NCI-H345 treated with DMSO at 0.1 percent for 48 hours (cell line): Measurements from ENCODE around the gene PARP16.
"Not testable (repeated sequence)": the region's sequence is repeated elsewhere in the genome, so short reads cannot be mapped to it uniquely, and the experiment has no call there.

ENCODE experiments used
- DNase-seq: peaks from one replicate; lab custom pipeline; 2025; ENCODE audit not compliant: unreplicated experiment; lab: John Stamatoyannopoulos, UW

The PARP16 gene

DNA sequence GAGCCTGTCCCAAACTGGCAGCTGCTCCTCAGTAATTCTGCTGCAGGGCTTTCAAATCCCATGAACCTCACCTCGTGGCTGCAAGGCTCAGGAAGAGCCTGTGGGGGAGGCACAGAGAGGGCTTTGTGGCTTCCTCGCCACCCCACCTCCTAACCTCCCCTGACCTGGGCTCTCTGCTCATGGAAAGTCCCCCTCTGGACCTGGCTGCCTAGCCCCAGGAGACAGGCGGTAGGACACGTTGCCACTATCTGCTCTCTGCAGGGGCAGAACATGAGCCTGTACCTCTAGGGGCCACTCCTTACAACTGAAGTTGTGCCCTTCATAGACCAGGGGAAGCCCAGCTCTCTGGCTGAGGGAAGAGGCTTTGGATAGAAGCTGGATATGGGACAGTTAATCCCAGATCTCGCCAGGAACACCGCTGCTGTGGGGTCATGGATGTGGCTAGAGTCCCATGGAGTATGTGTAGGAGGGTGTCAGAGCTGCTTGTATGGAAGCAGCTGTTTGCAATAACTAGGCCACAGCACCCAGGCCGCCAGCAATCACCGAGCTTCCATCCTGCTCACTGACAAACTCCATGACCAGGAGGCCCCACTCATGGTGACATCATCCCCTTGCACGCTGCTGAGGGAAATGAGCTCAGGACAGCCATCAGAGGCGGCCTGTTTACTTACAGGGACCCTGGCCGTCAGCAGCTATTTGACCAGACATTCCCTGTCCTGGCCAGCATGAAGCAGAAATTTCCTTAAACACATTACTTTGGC, 41.4 kb downstream of the PARP16 start:
- no peak for DNase-seq

DNA sequence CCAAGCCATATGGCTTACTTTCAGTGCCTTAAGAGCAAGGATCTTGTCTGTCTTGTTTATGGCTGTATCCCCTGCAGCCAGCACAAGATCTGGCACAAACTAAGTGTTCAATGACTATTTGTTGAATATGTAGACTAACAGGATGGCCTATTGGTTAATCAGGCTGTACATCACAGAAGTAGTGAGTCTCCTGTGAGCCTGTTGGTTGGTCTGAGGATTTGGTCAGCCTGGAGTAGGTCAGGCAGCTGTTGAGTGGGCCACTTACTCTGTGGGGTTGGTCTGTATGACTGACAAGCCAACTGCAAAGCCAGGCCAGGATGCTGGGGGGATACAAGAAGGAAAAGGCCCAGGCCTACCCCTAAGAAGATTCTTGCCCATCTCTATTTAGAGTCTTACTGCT, 42.0 kb downstream of the PARP16 start:
- no peak for DNase-seq

DNA sequence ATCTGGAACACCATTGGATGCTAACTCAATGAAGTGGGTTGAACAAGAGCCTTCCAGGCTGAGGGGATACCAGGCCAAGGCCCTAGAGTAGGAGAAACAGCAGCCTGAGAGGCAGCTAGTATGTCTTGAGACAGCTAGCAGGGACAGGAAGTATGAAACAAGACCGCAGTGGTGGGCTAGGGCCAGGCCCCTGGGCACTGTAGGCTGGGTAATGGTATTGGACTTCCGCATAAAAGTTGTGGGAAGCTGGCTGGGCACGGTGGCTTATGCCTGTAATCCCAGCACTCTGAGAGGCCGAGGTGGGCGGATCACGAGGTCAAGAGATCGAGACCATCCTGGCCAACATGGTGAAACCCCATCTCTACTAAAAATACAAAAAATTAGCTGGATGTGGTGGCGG, 50.2 kb downstream of the PARP16 start:
- DNase-seq, result not testable (repeated sequence)

DNA sequence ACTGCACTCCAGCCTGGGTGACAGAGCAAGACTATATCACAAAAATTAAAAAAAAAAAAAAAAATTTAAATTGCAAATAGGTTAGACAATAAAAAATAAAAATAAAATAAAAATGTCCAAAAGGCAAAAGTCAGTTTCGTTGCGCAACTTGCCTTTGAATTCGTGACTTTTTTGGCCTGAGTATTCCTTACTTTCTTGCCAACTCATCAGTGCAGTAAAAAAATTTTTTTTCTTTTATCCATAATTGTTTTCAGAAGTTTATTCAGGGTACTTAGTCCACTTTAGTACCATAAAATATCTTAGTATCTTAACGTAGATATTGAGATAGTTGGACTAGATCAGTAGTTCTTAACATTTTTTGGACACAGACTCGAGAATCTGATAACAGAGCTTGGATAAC, 53.0 kb downstream of the PARP16 start:
- no peak for DNase-seq

DNA sequence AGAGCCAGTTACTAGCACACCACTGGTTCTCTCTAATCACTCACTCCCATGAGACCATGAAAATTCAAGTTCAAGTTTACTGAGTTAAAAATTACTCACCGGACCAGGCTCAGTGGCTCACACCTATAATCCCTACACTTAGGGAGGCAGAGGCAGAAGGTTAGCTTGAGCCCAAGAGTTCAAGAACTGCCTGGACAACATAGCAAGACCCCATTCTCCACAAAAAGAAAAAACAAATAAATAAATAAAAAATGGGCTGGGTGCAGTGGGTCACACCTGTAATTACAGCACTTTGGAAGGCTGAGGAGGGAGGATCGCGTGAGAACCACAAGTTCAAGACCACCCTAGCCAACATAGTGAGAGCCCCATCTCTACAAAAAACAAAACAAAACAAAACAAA, 54.2 kb downstream of the PARP16 start:
- DNase-seq, result no peak

DNA sequence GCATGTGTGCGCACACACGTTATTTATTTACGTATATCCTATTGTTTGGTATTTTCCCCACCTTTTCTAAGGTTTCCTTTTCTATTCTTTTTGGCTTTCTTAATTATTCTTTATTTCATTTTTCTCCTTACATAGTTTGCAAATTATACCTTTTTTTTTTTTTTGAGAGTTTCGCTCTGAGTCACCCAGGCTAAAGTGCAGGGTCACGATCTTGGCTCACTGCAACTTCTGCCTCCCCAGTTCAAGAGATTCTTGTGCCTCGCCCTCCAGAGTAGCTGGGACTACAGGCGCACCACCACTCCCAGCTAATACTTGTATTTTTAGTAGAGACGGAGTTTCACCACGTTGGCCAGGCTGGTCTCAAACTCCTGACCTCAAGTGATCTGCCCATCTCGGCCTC, 55.4 kb downstream of the PARP16 start:
- no peak for DNase-seq

DNA sequence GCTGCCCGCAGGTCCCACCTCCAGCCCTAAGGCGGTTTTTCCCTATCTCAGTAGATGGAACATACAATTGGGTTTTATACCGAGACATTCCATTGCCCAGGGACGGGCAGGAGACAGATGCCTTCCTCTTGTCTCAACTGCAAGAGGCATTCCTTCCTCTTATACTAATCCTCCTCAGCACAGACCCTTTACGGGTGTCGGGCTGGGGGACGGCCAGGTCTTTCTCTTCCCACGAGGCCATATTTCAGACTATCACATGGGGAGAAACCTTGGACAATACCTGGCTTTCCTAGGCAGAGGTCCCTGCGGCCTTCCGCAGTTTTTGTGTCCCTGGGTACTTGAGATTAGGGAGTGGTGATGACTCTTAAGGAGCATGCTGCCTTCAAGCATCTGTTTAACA, 59.8 kb downstream of the PARP16 start:
- not testable (repeated sequence) for DNase-seq

DNA sequence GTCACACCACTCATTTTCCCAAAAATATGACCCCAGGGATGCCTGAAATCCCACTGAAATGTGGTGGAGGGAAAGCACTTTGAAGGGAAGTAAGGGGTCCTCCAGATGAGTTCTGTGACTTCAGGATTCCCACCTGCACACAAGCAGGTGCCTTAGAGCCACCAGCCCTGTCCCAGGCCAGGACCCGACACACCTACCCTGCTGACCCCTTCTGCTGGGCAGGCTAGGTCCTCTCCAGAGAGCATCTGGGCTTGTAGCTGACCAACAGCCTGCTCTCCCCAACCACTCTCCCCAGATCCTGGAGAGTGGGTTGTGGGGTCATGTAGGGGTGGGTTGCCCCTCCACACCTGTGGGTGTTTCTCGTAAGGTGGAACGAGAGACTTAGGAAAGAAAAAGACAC, 60.5 kb downstream of the PARP16 start:
- DNase-seq, result no peak

DNA sequence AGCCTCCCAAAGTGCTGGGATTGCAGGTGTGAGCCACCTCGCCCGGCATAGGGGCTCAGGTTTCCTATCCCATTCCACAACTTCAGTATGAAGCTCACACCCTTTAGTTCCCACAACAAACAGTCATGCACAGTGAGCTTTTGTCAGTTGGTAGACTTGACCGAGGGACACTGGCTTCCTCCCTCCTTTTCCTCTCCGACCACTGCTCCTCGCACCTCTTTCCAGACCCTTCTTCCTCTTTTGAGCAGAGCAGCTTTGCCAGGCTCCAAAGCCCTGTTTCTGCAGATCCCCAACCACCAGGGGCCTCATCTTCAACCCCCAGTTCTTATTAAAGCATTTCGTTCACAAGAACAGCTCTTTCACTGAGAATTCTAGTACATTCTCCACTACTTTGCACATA, 62.7 kb downstream of the PARP16 start:
- DNase-seq, result no peak

DNA sequence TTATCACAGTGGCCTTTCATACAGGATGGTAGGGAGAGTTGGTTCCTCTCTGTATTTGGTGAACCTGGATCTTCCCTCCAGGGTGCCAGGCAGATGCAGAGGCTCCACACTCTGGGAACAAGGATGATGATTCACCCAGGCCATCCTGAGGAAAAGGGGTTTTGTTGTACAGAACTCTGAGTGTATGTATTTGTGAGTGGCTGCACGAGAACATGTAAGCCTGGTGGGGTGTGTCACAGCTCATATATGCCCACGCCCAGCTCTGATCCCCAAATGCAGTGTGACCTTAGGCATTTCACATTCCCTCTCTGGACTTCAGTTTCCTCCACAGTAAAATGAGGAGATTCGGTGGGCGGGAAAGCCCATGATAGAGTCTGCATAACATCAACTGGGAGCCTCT, 63.8 kb downstream of the PARP16 start:
- no peak for DNase-seq

DNA sequence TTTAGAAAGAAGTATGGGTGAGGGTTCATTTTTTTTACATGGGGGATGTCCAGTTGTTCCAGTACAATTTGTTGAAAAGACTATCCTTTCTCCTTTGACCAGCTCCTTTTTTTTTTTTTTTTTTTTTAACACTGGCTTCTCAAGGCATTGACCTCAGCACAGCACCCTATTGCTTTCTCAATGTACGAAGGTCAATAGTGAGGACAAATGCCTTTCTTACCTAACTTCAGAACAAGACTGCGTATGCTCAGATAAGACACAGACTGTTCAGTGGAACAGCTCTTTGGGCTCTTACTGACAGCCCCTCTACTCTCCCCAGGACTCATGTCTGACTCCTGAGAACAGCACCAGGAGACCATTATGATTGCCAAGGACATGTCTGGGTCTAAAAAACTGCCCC, 65.0 kb downstream of the PARP16 start:
- DNase-seq, result no peak

DNA sequence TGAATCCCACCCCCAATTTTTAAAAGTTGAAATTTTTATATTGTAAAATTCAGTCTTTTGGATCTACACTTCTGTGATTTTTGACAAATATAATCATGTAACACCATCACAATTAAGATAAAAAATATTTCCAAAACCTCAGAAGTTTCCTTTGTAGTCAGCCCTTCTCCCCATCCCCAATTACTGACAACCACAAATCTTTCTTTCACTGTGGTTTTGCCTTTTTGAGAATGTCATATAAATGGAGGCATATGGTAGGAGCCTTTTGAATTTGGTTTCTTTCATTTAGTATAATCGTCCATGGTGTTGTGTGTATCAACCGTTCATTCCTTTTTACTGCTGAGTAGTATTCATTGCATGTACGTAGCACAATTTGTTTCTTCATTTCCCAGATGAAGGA, 67.5 kb downstream of the PARP16 start:
- DNase-seq, result no peak

DNA sequence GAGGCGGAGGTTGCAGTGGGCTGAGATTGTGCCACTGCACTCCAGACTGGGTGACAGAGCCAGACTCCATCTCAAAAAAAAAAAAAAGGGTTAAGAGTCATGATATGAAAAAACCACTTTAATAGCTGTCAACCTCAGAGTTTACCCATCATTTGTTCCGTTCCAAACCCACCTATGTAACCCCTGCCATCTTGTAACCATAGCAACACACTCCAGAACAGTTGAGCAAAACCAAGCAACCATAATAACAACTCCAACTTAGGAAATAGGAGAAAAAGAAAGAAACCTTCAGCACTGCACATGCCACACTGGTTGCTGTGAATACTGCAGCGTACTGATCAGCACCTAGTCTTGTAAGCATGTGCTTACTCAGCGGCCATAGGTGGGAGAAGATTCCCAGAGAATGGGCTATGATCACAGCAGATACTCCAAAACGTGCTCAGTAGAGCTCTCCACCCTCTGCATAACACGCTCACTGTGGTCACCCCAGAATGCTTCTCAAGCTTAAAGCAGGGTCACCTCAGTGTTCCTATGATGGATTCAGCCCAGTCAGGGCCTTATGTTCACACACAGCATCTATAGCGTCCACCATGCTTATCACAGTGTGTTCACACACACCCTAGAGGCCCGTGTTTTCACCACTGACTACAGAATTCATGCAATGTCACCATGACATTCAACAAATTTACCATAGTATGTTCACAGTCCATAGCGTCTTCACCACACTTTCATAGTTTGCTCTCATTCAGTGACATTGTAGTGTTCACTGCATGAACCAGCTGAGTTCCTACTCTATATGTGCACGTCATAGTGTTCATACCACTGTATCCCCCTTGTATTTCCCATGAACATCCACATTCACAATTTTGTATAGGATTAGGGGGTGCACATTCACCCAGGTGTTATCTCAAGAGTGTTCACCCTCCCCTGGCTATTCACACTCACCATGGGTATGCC, 68.9 kb downstream of the PARP16 start:
- no peak for DNase-seq

DNA sequence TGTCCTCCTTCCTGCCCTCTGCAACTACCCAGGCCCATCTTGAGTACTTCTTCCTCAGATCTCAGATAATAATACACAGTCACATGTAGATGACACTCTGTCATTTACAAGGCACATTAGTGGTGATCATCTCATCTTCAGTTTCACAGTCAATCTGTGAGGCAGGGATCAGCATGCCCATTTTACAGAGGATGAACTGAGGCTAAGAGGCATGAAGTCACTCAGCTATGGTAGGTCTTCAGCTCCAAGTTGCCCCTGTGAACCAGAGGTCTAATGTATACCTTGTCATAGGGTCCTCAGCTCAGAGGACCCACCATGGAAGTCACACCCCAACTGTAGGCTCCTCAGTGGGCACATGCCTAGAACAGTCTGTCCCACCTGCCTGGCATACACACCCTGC, 71.2 kb downstream of the PARP16 start:
- no peak for DNase-seq

DNA sequence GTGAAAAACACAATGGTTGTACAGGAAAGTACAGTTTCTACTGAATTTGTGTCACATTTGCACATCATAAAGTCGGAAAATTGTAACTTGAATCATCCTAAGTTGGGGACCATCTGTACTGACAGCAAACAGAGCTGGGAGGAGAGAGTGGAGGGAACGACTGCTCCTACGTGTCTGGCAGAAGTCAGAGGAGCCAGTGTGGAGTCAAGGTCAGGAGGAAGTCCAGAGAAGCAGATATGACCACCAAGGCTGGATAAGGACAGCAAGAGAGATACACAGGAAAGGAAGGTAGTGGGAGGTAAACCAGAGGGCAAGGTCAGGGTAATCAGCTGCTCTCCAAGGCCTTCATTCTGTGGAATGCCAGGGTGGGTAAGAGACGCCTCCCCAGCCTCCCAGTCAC, 72.7 kb downstream of the PARP16 start:
- no peak for DNase-seq

DNA sequence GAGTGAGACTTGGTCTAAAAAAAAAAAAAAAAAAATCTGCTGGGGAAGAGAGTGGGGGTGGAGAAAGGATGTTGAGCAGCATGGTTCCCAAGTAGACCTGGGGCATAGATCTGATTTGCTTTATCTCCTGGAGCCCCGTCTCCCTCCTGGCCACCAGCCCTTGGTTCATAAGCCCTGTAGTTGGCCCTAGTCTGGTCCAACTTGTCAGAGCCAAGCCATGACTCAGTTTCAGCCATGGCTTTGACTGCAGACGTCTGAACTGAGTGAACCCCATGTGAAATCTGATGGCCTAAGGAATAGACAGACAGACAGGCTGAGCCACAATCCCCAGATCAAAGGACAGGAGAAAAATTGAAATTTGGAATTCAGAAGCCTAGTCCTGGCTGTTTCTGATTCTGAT, 73.4 kb downstream of the PARP16 start:
- DNase-seq, result no peak

DNA sequence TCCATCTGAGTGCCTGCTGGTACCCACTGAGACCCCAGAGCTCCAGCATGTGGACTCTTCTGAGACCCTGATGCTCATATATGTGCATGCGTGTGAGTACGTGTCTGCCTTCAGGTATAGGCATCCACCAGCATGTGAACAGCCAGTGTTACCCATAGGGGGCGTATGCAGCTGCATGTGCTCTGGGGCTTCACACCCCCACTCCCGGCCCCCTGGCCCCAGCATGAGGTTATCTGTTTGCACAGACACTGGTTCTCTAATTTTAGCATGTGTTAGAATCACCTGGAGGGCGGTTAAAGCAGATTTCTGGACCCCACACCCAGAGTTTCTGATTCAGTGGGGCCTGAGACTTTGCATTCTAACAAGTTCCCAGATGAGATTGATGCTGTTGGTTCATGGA, 74.6 kb downstream of the PARP16 start:
- DNase-seq, result no peak

DNA sequence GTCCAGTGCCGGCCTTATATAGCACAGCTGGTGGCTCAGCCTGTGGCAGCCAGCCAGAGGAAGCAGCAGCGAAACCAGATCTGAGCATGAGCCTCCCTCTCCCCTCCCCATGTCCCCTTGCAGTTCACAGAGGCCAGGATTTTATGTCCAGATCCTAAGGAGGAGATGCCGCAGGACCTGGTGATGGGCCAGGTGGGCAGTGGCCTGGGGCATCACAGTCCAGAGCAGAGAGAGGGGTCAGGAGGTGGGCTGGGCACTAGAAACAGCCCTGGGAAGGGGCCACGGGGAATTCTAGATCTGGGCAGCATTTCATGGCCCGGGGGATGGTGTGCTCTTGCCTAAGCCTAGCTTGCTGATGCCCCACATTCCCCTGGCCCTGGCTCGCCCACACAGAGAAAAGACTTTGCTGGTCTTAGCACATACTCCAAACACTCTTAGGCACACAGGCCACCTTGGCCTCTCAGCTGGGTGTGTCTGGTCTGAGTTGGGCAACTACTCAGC, 75.2 kb downstream of the PARP16 start:
- no peak for DNase-seq

DNA sequence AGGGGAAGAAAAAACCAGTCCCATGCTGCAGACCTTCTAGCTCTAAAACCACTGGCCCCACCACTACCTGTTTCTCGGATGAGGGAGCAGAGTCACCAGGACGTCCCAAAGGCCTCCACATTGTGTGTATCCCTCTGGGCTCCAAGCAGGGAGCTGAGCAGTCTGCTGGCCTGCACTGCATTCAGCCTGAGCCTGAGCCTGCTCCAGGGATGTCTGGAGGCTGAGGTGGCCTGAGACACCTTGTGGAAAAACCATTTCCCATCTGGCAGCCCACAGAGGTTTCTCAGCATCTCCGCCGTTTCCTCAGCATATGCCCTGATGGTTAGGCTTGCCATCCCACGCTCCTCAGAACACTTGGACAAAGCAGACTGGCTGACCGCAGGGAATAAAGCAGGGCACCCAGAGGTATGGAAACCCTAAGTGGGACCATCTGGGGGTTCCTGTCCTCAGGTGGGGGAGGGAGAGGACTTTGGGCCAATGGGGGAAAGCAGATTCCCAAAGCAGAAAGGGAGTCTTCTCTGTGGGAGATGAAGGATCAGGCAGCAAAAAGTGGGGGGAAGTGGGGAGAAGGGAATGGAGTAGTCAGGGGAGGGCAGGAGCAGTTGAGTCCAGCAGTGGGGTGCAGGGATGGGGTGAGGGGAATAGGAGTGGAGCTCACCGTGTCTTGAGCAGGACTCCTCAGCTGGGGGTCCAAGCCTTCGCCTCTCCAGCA, 75.8 kb downstream of the PARP16 start, which contains the start of gene CILP:
Gene CILP, minus strand, starts transcription at position 704 of the 712 bp plus-strand sequence. CDS start 1,718 bp downstream, outside the sequence.
- no peak for DNase-seq

DNA sequence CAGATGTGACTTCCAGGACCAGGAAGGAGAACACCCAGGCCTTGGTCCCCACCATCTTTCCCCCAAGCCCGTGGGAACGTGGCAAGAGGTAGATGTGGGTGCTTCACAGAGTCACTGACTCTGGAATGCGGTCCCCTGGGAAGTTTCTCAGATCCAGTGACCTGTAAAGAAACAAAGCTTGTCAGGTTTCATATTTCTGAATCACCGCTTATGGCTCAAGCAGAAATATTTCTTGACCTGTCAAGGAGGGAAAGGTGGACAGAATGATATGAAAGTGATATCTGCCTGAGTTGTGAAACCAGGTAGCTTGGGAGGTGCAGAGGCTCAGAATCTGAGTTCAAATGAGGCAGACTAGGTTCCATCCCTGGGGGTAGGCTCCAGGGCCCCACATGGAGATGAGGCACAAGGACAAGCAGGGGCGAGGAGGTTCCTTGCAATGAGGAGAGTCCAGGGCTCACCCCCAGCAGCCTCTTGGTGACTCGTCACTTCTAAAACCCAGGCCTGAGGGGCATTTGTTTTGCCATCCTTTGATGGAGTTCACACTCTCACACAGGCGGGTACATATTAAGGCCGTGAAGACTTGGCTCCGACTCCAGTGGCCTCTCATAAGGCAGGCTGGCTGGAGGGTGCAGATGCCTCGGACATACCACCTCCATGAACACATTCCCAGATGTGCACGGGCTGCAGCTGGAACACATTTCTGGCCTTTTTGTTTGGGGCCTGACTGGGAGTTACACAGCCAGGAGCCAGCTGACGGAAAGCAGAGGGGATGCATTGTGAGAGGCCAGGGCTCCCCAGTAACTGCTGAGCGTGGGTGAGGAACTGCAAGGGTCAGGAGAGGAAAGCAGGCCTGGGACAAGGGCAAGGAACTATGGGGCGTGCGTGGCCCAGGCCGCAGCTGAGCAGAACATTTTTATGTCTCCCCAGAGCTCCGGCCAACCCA, 76.7 kb downstream of the PARP16 start:
- no peak for DNase-seq
